CD4-positive, alpha-beta T cell treated with Interleukin-15 for 4 hours (primary cell): ENCODE results near the gene ZNF154.

ENCODE experiments used
- DNase-seq: peaks from one replicate; pipeline ENCODE4 v3.0.0-alpha.2; 2020; ENCODE audit warnings: low spot score

The ZNF154 gene

DNA sequence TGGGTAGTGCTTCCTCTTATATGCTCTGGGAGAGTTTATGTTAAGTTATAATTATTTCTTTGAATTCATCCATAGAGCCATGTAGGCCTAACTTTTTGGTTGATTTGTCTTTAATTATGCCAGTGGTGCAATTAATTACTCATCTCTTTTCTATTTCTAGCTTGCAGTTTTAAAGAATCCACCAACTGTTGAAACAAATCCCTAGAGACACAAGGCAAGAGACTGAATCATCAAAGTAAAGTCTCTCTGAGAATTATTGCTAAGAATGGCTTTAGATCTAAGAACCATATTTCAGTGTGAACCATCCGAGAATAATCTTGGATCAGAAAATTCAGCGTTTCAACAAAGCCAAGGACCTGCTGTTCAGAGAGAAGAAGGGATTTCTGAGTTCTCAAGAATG, 33.1 kb downstream of the ZNF154 start:
- no peak for DNase-seq

DNA sequence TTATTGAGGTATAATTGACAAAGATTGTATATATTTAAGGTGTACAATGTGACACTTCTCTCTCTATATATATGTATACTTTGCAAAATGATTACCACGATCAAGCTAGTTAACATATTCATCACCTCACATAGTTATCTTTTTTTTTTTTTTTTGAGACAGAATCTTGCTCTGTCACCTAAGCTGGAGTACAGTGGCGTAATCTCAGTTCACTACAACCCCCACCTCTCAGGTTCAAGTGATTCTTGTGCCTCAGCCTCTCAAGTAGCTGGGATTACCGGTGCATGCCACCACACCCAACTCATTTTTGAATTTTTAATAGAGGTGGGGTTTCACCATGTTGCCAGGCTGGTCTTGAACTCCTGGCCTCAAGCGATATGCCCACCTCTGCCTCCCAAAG, 36.5 kb downstream of the ZNF154 start:
- no peak for DNase-seq

DNA sequence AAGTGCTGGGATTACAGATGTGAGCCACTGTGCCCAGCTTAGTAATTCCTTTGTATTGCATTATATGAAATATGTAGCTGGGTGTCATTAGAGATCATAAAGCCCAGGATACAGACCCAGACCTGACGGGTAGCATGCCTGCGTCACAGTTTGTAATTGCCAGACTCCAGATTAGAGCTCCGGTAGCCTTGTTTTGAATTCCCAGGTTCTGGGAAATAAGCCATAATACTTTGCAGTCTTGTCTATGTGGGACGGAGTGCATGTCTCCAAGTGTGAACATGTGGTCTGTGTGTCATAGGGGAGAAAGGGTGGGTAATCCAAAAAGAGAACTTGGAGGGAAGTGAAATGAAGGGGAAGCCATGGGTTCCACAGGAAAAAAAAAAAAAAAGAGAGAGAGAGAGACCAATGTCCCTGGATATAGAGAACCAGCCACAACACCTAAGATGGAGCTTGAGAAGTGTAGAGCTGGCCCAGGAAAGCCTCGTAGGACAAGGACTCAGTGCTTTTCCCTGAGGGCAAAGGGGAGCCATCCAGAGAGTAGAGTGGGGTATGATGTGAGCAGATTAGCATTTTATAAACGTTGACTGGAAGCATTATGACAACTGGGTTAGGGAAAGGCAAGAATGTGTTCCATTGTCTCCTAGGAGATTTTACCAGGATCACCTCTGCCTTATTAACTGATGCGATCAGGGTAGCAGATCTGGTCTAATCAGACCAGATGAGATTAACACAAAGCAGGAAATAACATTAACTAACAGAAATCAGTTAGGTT, 37.7 kb downstream of the ZNF154 start:
- no peak for DNase-seq

DNA sequence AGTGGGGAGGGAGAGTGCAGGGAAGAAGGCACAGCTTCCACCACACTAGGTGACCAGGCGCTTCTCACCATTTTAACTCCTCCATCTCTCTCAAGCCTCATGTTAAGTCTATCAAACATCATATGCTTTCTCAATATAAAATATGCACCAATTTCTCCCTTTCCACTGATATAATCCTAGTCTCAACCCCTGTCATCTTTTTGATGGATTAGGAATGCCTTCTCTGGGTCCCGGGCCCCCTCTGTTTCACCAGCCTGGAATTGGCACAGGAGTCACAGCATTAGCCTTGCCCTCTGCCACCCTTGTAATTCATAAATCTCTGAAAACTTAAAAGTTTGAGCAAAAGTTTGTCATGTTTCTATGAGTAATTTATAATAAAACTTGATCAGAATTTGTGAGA, 40.4 kb downstream of the ZNF154 start, which contains the start of gene ZSCAN4:
Gene ZSCAN4 (plus strand): TSS at position 301 of the 400 bp plus-strand sequence. CDS start 7,211 bp downstream, outside the sequence.
- DNase-seq = no peak

DNA sequence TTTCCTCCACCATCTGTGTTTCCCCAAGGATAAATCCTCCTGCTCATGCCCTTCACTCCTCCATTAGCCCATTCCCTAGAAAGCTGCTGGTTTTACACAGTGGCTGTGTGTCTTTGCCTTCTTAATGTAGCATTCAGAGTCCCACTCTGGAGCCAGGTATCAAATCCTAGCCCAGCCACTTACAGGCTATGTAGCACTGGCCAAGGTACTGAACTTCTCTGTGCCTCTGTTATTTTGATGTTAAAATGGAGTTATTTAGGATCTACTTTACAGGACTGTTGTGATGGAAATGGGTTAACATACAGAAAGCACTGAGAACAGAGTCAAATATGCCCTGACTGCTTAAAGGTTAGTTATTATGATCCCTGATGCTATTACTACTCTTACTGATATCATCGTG, 41.8 kb downstream of the ZNF154 start:
- DNase-seq = no peak

DNA sequence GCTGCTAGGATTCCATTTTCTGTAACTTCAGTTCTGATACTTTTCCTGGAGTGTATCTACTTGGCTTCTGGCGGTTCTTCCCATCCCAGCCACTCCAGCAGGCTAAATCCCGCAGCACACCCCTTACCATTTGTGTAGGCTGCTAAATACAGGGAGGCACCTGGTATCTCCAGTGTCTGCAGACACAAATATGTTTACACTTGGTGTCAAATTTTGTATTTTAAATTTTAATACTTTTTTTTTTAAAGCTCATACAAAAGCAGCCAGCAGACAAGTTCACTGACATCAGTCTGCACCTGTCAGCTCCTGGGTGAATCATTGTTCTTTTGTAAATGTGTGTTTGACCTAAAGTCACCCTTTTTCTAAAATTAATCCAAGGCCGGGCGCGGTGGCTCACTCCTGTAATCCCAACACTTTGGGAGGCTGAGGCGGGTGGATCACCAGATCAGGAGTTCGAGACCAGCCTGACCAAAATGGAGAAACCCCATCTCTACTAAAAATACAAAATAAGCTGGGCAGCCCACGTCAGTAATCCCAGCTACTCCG, 43.7 kb downstream of the ZNF154 start:
- DNase-seq = no peak

DNA sequence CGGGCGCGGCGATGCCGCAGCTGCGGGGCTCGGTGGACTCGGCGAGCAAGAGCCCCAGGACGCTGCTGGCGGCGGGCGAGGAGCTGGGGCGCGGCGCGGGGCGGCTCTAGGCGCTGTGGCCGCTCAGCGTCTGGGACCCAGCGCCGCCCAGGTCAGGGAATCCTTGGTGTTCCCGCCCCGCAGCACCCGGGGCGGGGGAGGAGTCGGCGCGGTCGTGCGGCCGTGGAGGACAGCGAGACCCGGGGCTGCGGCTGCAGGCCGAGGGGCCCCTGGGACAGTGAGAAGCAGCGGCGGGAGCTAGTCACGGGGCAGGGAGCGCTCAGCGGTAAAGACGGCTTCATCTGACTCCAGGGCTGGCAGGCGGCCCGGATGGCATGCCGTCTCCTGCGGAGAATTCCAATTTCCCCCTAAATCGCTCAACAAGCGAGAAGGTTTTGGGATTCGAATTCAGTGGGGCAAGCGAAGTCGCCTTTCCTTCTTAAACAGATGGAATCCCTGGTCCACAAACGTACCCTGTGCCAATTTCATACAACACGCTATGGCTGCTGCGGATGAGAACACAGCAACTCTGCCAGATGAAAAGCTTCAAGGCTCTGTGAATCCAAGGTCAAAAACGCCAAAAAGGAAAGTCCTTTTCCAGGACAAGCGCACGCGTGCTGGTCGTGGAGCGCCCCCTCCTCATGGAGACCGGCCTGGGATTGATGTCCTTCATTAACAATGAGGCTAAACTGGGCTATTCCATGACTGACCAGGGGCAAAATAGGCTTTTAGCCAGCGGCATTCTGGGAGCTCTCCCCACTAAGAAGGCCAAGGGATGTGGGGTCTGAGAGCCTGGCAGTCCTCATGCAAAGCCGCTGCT, 44.5 kb downstream of the ZNF154 start:
- DNase-seq = no peak

DNA sequence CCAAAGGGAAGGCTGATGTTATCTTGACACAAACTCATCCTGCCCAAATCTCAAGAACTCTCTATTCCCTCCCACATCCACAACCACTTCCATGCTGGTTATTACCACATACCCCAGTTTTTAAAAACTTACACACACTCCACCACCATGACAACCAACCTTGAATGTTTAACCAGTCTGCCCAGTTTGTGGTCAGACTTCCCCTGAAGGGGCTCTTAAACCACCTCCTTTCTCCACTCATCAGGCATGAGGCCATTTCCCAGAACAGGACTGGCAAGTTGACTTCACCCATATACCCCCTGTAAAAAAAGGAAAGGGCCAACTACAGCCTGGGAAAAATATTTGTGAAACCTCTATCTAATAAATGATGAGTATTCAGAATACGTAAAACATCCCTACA, 52.7 kb downstream of the ZNF154 start:
- DNase-seq = no peak

DNA sequence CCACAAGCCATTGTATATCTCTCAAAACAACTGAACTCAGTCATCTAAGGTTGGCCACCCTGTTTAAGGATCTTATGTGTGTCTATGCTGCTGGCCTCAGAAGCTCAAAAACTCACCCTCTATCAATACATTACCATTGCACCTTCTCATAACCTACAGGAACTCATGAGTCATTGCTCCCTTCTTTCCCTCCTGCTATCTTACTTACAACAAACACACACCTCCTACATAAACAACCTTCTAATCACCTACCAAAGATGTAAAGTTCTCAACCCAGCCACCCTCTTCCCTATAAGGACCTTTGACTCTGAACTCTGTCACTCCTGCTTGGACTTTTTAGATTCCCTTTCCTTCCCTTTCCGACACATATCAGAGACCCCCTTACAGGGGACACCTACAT, 53.6 kb downstream of the ZNF154 start:
- no peak for DNase-seq

DNA sequence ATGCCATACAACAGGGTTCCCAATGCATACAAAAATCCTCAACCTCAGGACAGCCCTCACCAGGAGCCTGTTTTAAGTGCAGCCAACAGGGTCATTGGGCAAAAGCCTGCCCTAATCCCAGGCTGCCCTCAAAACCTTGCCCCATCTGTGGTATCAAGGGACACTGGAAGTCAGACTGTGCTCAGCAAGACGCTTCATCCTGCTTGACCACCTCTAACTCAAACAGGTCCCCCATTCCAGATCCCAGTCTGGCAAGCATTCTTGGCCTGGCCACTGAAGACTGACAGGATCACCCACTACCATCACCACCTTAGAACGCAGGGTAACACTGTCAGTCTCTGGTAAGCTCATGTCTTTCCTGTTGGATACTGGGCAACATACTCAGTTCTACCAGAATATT, 55.3 kb downstream of the ZNF154 start:
- DNase-seq = no peak

DNA sequence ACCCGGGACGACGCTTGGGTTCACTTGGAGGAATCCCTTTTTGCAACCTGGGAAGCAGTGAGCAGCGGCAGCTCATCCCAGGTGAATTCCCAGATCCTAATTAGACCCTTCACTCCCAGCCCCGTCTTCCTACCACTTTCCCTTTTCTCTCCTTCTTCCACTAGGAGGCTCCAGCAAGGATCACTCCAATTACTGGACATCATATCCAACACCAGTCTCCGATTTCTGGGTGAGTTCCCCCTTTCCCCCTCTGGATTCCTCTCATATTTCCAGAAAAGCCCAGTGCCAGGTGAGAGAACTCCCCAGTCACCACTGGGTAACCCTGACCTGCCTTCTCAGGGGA, 57.4 kb downstream of the ZNF154 start:
- no peak for DNase-seq

DNA sequence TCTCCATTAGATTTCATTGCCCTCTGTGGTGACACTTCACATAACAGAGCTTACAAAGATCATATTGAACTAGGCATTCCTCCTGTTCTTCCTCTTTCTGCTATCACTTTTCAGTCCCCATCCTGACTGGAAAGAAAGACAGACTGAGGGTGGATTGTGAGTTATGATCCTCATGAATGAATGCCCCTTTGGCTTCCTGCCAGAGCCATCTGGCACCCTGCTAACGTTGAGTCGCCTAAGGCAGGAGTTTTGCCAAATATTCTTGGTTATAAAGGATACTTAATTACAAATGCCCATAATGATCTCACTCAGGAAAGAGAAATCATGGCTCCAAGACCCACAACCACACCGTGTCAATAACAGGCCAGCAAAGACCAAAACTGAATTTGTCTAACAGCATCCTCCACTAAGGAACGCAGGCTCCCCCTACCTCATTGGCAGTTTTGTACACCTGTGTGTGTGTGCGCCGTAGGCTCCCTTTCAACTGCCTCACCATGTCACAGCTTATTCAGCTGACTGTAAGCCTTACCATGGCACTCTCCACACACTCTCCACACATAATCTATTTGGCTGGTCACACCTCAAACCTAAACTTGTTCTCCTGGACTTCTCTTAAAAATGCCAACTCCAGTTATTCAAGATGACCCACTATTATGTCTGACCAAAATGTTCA, 60.5 kb downstream of the ZNF154 start:
- DNase-seq = no peak
